Measurements from ENCODE around the gene PCSK9.

Gene PCSK9

DNA sequence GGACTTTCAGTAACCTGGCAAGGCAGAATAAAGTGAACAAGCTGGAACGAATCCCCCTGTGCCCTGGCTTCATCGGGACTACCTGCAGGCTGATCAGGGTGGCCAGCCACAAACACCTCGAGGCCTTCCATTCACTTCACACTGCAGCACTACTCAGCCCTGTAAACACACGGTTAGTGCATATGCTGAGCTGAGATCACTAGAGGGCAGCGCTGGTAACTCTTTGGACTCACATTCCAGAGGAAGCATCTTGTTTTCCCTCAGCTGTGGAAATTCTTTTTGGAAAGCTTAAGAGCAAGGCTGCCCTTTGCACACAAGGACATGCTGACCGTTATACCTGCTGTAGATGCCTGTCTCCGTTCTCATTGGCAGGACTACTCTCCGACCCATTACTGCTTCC is 32.1 kb downstream of the PCSK9 start:
- no peak overlapping the region for H3K27ac ChIP-seq
- no peak for TF ChIP-seq ZFX (IDR thresholded peaks at IDR 0.05; ENCODE audit: borderline replicate concordance)
- TF ChIP-seq, protein P1, sequence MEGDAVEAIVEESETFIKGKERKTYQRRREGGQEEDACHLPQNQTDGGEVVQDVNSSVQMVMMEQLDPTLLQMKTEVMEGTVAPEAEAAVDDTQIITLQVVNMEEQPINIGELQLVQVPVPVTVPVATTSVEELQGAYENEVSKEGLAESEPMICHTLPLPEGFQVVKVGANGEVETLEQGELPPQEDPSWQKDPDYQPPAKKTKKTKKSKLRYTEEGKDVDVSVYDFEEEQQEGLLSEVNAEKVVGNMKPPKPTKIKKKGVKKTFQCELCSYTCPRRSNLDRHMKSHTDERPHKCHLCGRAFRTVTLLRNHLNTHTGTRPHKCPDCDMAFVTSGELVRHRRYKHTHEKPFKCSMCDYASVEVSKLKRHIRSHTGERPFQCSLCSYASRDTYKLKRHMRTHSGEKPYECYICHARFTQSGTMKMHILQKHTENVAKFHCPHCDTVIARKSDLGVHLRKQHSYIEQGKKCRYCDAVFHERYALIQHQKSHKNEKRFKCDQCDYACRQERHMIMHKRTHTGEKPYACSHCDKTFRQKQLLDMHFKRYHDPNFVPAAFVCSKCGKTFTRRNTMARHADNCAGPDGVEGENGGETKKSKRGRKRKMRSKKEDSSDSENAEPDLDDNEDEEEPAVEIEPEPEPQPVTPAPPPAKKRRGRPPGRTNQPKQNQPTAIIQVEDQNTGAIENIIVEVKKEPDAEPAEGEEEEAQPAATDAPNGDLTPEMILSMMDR (IDR thresholded peaks at IDR 0.05), result peak; percentile 76

DNA sequence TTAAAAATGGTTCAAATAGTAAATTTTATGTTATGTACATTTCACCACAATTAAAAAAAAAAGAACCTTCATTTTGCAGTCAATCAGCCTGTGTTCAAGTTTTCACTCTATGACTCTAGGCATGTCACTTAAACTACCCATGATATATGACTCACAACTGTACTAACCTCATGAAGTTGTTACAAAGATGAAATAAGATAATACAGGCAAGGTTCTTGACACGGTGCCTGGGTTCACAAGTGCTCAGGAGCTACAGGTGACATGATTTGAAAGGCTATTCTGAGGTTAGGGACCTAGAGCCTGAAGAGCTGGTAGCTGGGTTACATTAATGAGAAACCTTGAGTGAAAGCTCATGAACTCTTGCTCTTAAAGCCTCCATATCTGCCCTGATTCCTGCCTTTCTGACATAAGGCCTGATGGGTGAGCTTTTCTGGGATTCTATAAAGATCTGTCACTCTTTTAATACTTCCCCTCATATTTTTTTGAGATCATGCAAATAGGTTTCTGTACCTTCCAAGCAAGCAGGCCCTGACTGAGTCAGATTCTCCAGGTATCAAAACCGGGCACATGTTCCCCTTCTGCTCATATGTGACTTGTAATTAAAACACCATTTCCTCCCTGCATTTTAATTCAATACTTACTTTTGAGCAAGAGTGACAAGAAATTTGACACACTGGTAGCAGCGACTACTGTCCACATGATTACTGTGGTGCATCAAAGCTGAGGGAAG is 34.0 kb downstream of the PCSK9 start:
- no peak for TF ChIP-seq ZFX (IDR thresholded peaks at IDR 0.05; ENCODE audit: borderline replicate concordance)
- TF ChIP-seq, protein P1 (IDR thresholded peaks at IDR 0.05), result no peak

DNA sequence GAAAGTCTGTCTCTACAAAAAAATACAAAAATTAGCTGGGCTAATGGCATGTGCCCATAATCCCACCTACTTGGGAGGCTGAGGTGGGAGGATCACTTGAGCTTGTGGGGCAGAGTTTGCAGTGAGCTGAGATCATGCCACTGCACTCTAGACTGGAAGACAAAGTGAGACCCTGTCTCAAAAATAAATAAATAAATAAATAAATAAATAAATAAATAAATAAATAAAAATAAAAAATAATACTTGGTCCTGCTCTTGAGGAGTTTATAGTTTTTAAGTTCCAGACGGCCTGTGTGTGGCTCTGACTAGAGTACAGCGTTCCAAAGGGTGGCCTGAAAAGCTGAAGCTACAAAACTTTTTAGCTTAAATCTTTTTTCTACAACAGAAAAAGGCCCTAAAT is 35.1 kb downstream of the PCSK9 start:
- TF ChIP-seq, protein P1 (IDR thresholded peaks at IDR 0.05), result no peak
- no peak for TF ChIP-seq ZFX (IDR thresholded peaks at IDR 0.05; ENCODE audit: borderline replicate concordance)
- H3K27ac ChIP-seq, result no peak overlapping the region

More for the DNA sequence above, 34.0 kb downstream of the PCSK9 start:
- H3K27ac ChIP-seq, result no peak overlapping the region

DNA sequence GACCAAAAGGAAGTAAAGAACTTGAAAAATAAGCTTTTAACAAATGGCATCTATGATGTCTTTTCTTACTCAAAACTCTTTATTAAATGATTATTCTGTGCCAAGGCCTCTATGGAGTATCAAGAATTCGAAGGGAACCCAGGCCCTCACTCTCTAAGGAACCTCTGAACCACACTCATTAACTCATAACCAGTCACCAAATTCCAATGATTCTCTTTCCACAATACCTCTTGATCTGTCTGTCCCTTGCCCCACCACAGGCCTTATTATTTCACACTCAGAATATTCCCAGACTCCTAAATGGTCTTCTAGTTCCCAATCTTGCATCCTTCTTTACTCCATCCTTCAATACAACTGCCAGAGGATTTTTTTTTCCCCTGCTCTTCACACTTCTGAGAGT is 37.0 kb downstream of the PCSK9 start:
- TF ChIP-seq, protein P1 (IDR thresholded peaks at IDR 0.05), result no peak
- no peak for TF ChIP-seq ZFX (IDR thresholded peaks at IDR 0.05; ENCODE audit: borderline replicate concordance)
- H3K27ac ChIP-seq, result no peak overlapping the region

DNA sequence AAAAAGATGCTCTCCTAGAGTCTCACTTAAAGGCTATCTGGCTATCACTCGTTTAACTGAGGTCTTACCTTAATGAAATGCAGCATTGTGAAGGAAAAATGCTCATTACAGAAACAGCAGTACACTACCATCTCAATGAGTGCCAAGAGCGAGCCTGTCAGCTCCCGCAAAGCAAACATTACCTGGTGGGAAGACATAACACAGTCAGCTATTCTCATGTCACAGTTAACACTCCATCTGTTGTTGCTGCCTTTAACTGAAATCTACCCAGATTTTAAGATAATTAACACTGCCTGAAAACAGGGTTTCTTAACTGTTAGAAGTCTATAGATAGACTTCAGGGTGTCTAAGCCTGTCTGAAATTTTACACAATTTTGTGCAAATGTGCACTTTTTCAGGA is 39.1 kb downstream of the PCSK9 start:
- no peak overlapping the region for H3K27ac ChIP-seq
- TF ChIP-seq ZFX (IDR thresholded peaks at IDR 0.05; ENCODE audit: borderline replicate concordance), result no peak
- TF ChIP-seq, protein P1 (IDR thresholded peaks at IDR 0.05), result no peak

DNA sequence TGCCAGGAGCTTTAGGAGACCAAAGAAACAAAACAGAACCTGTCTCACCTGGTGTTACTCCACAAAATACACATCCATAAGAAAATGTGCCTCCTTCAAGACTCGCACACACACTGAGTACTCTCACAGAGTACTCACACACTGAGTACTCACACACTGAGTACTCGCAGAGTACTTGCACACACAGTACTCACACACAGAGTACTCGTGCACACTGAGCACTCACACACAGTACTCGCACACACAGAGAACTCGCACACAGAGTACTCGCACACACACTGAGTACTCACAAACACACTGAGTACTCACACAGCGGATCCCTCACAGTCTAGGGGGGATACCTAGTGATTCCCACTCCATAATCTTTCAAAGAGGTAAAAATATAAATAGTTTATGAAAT is 40.3 kb downstream of the PCSK9 start:
- no peak overlapping the region for H3K27ac ChIP-seq
- TF ChIP-seq, protein P1 (IDR thresholded peaks at IDR 0.05), result no peak
- TF ChIP-seq ZFX (IDR thresholded peaks at IDR 0.05; ENCODE audit: borderline replicate concordance), result no peak

DNA sequence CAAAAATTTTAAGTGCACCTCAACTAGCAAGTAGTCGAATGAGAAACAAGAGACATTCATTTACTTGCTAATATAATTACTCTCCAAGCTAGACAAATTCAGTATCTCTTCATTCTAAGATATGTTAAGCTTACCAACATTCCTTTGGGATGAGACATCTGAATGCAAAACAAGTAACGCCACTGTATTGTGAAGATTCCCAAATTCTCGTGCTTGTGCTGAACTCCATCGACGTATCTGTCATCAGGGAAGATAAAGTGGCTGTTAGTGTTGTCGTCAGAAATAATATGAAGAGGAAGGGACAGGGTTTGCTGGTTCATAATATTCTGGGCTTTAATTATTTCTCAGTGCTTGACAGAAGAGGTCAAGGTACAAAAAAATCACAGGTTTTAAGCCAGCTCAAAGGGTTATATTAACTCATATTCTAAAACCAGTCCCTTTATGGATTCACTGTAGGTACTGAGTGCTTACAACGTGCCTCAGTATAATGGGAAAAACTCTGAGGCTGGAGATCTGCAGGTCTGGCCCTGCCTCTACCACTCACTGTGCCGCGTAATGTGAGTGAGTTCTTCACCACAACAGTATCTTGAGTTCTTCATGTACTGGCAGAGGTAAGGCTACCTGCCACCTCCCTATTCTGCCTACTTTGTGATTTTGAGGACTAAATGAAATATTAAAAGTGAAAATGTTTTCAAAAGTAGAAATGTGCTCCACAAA is 42.0 kb downstream of the PCSK9 start:
- no peak overlapping the region for H3K27ac ChIP-seq

More for the DNA sequence above, 42.0 kb downstream of the PCSK9 start:
- TF ChIP-seq ZFX (IDR thresholded peaks at IDR 0.05; ENCODE audit: borderline replicate concordance), result no peak
- TF ChIP-seq, protein P1 (IDR thresholded peaks at IDR 0.05), result no peak

Data from 22Rv1 (cell line).